Central memory CD8-positive, alpha-beta T cell (primary cell): Measurements from ENCODE around the gene INPP5D.
"Not testable (repeated sequence)": the region's sequence is repeated elsewhere in the genome, so short reads cannot be mapped to it uniquely, and the experiment has no call there.

Experiments used
- ATAC-seq: fragments of 150-1000 bp; cut with Tn5 transposase; replicated peaks from 2 replicates; pipeline ENCODE4 v1.10.0; 2022; ENCODE audit warnings: mild to moderate bottlenecking, moderate FRiP score, moderate number of reproducible peaks; ENCODE audit not compliant: poor library complexity, severe bottlenecking; ENCODE audit errors: extremely low read depth
- DNase-seq, 2 donors: peaks; one replicate each; pipeline ENCODE4 v3.0.0; 2021; ENCODE audit warnings: low spot score in 2 of 2
- H3K27ac Mint-ChIP-seq: one replicate; pipeline ENCODE4 v1.8.0; 2022; ENCODE audit warnings: low read depth, mild to moderate bottlenecking, moderate library complexity, mixed read lengths
- H3K27me3 Mint-ChIP-seq: one replicate; pipeline ENCODE4 v1.8.0; 2022; ENCODE audit warnings: mixed read lengths
- H3K36me3 Mint-ChIP-seq: one replicate; pipeline ENCODE4 v1.8.0; 2022; ENCODE audit warnings: mild to moderate bottlenecking, moderate library complexity, mixed read lengths; ENCODE audit not compliant: insufficient read depth
- H3K4me1 Mint-ChIP-seq: one replicate; pipeline ENCODE4 v1.8.0; 2022; ENCODE audit warnings: mixed read lengths
- H3K4me3 Mint-ChIP-seq: one replicate; pipeline ENCODE4 v1.8.0; 2022; ENCODE audit warnings: mild to moderate bottlenecking, moderate library complexity, mixed read lengths
- H3K9me3 Mint-ChIP-seq: one replicate; pipeline ENCODE4 v1.8.0; 2022; ENCODE audit warnings: mixed read lengths

The INPP5D gene

GRCh38 chr2:233087713-233088112 lies 27.6 kb downstream of the INPP5D start:
- DNase-seq (no peak), ATAC-seq (no peak)
- peak overlapping the region; percentile 93 for H3K27ac Mint-ChIP-seq
- H3K36me3 Mint-ChIP-seq, result peaks cover 44% of the 10 kb centered on the region
- no peaks in the 10 kb centered on the region for H3K27me3 Mint-ChIP-seq
- no peaks in the 10 kb centered on the region for H3K9me3 Mint-ChIP-seq
- peaks cover 85% of the 10 kb centered on the region for H3K4me1 Mint-ChIP-seq
- peak overlapping the region; percentile 20 for H3K4me3 Mint-ChIP-seq

GRCh38 chr2:233088972-233089345 lies 28.8 kb downstream of the INPP5D start:
- Mint-ChIP-seq H3K4me3 (no peak overlapping the region), H3K4me1 (peaks cover 83% of the 10 kb centered on the region), H3K27me3 (no peaks in the 10 kb centered on the region), H3K9me3 (no peaks in the 10 kb centered on the region), H3K36me3 (peaks cover 44% of the 10 kb centered on the region), H3K27ac (peak overlapping the region; percentile 93)
- ATAC-seq, result no peak
- DNase-seq, result no peak

- peaks cover 82% of the 10 kb centered on the region for H3K4me1 Mint-ChIP-seq
- peaks cover 37% of the 10 kb centered on the region for H3K36me3 Mint-ChIP-seq
- H3K9me3 Mint-ChIP-seq, result no peaks in the 10 kb centered on the region
- no peak for DNase-seq
- no peaks in the 10 kb centered on the region for H3K27me3 Mint-ChIP-seq
- ATAC-seq, result no peak
- no peak overlapping the region for H3K27ac Mint-ChIP-seq
- H3K4me3 Mint-ChIP-seq, result no peak overlapping the region
Measured at GRCh38 chr2:233089851-233090250, 29.7 kb downstream of the INPP5D start.

- Mint-ChIP-seq H3K4me3 (no peak overlapping the region), H3K36me3 (peaks cover 38% of the 10 kb centered on the region), H3K27ac (no peak overlapping the region), H3K9me3 (no peaks in the 10 kb centered on the region), H3K27me3 (no peaks in the 10 kb centered on the region), H3K4me1 (peaks cover 76% of the 10 kb centered on the region)
- ATAC-seq (no peak), DNase-seq (no peak)
Measured at GRCh38 chr2:233090879-233091278, 30.7 kb downstream of the INPP5D start.

GRCh38 chr2:233091595-233092375 lies 31.6 kb downstream of the INPP5D start:
- DNase-seq (no peak), ATAC-seq (no peak)
- Mint-ChIP-seq H3K27me3 (no peaks in the 10 kb centered on the region), H3K4me3 (no peak overlapping the region), H3K9me3 (no peaks in the 10 kb centered on the region), H3K4me1 (peaks cover 68% of the 10 kb centered on the region), H3K36me3 (peaks cover 41% of the 10 kb centered on the region), H3K27ac (peak overlapping the region; percentile 46)

- no peak for ATAC-seq
- H3K27me3 Mint-ChIP-seq, result no peaks in the 10 kb centered on the region
- H3K27ac Mint-ChIP-seq, result peak overlapping the region; percentile 46
- DNase-seq, result no peak
- H3K4me1 Mint-ChIP-seq, result peaks cover 69% of the 10 kb centered on the region
- no peak overlapping the region for H3K4me3 Mint-ChIP-seq
- peaks cover 42% of the 10 kb centered on the region for H3K36me3 Mint-ChIP-seq
- no peaks in the 10 kb centered on the region for H3K9me3 Mint-ChIP-seq
Measured at GRCh38 chr2:233092432-233093165, 32.5 kb downstream of the INPP5D start.

- ATAC-seq (no peak), DNase-seq (no peak)
- Mint-ChIP-seq H3K27me3 (no peaks in the 10 kb centered on the region), H3K4me3 (no peak overlapping the region), H3K4me1 (peaks cover 69% of the 10 kb centered on the region), H3K27ac (peak overlapping the region; percentile 46), H3K9me3 (no peaks in the 10 kb centered on the region), H3K36me3 (peaks cover 39% of the 10 kb centered on the region)
Measured at GRCh38 chr2:233093166-233093448, 33.0 kb downstream of the INPP5D start.

- no peak overlapping the region for H3K4me3 Mint-ChIP-seq
- ATAC-seq (no peak), DNase-seq (no peak)
- H3K36me3 Mint-ChIP-seq, result peaks cover 39% of the 10 kb centered on the region
- H3K4me1 Mint-ChIP-seq, result peaks cover 69% of the 10 kb centered on the region
- no peaks in the 10 kb centered on the region for H3K27me3 Mint-ChIP-seq
- H3K9me3 Mint-ChIP-seq, result no peaks in the 10 kb centered on the region
- peak overlapping the region; percentile 38 for H3K27ac Mint-ChIP-seq
Measured at GRCh38 chr2:233093721-233094120, 33.6 kb downstream of the INPP5D start.

GRCh38 chr2:233094614-233095013 lies 34.5 kb downstream of the INPP5D start:
- H3K4me3 Mint-ChIP-seq, result no peak overlapping the region
- ATAC-seq (no peak), DNase-seq (no peak)
- peak overlapping the region; percentile 6 for H3K27ac Mint-ChIP-seq
- H3K9me3 Mint-ChIP-seq, result no peaks in the 10 kb centered on the region
- peaks cover 74% of the 10 kb centered on the region for H3K4me1 Mint-ChIP-seq
- H3K27me3 Mint-ChIP-seq, result no peaks in the 10 kb centered on the region
- peaks cover 33% of the 10 kb centered on the region for H3K36me3 Mint-ChIP-seq

GRCh38 chr2:233096006-233096405 lies 35.9 kb downstream of the INPP5D start:
- ATAC-seq (no peak), DNase-seq (no peak)
- Mint-ChIP-seq H3K27ac (no peak overlapping the region), H3K4me1 (peaks cover 80% of the 10 kb centered on the region), H3K9me3 (no peaks in the 10 kb centered on the region), H3K4me3 (no peak overlapping the region), H3K27me3 (no peaks in the 10 kb centered on the region), H3K36me3 (peaks cover 28% of the 10 kb centered on the region)

- Mint-ChIP-seq H3K9me3 (no peaks in the 10 kb centered on the region), H3K27ac (no peak overlapping the region), H3K4me3 (no peak overlapping the region), H3K27me3 (no peaks in the 10 kb centered on the region), H3K4me1 (peaks cover 78% of the 10 kb centered on the region), H3K36me3 (peaks cover 26% of the 10 kb centered on the region)
- DNase-seq (no peak), ATAC-seq (no peak)
Measured at GRCh38 chr2:233098618-233099017, 38.5 kb downstream of the INPP5D start.

- H3K9me3 Mint-ChIP-seq, ATAC-seq, H3K27me3 Mint-ChIP-seq, DNase-seq: not testable (repeated sequence)
- Mint-ChIP-seq H3K36me3 (peaks cover 28% of the 10 kb centered on the region), H3K27ac (peak overlapping the region; percentile 96), H3K4me3 (peak overlapping the region; percentile 81), H3K4me1 (peaks cover 75% of the 10 kb centered on the region)
Measured at GRCh38 chr2:233099820-233100191, 39.7 kb downstream of the INPP5D start.
